ENCODE data around the gene FGF9.

The FGF9 gene

GRCh38 chr13:21689097-21689496, 18.2 kb downstream of the FGF9 start:
- H2AFZ ChIP-seq (ENCODE audit: low read depth, low read length) = no peak overlapping the region
- H3K4me1 ChIP-seq (ENCODE audit: low read length) = peaks cover 7% of the 10 kb centered on the region; the same call in 1 of the 2 replicates
- H3K4me3 ChIP-seq (ENCODE audit: low read length) = no peak overlapping the region
- no peak overlapping the region for H3K9ac ChIP-seq (ENCODE audit: low read length)
- peaks cover 8% of the 10 kb centered on the region; the same call in 1 of the 2 replicates for H3K27me3 ChIP-seq (ENCODE audit: low read depth, low read length)
- H3K79me2 ChIP-seq (ENCODE audit: low read length) = no peaks in the 10 kb centered on the region
- H3K36me3 ChIP-seq (replicated peaks; ENCODE audit: low read depth, low read length) = no peaks in the 10 kb centered on the region
- TF ChIP-seq CTCF (IDR thresholded peaks at IDR 0.05; ENCODE audit: low read depth, low read length) (no peak), EZH2phosphoT487 (IDR thresholded peaks at IDR 0.05; ENCODE audit: low read depth) (no peak)
- H3K27ac ChIP-seq (ENCODE audit: low read length) = no peak overlapping the region
- no peaks in the 10 kb centered on the region for H3K9me3 ChIP-seq (ENCODE audit: insufficient read depth, low read length)
- H3K4me2 ChIP-seq (ENCODE audit: low read length) = no peak overlapping the region
- H4K20me1 ChIP-seq (ENCODE audit: insufficient read depth, low read length) = no peaks in the 10 kb centered on the region

GRCh38 chr13:21690955-21691354, 20.1 kb downstream of the FGF9 start:
- Histone ChIP-seq H3K4me1 (ENCODE audit: low read length) (peaks cover 7% of the 10 kb centered on the region; the same call in 1 of the 2 replicates), H4K20me1 (ENCODE audit: insufficient read depth, low read length) (no peaks in the 10 kb centered on the region), H3K4me3 (ENCODE audit: low read length) (no peak overlapping the region), H3K27me3 (ENCODE audit: low read depth, low read length) (no peaks in the 10 kb centered on the region), H2AFZ (ENCODE audit: low read depth, low read length) (no peak overlapping the region), H3K79me2 (ENCODE audit: low read length) (no peaks in the 10 kb centered on the region), H3K36me3 (replicated peaks; ENCODE audit: low read depth, low read length) (no peaks in the 10 kb centered on the region), H3K4me2 (ENCODE audit: low read length) (no peak overlapping the region), H3K27ac (ENCODE audit: low read length) (no peak overlapping the region), H3K9ac (ENCODE audit: low read length) (no peak overlapping the region), H3K9me3 (ENCODE audit: insufficient read depth, low read length) (no peaks in the 10 kb centered on the region)
- no peak for TF ChIP-seq EZH2phosphoT487 (IDR thresholded peaks at IDR 0.05; ENCODE audit: low read depth)
- no peak for TF ChIP-seq CTCF (IDR thresholded peaks at IDR 0.05; ENCODE audit: low read depth, low read length)

GRCh38 chr13:21691500-21691899, 20.6 kb downstream of the FGF9 start:
- Histone ChIP-seq H3K27me3 (ENCODE audit: low read depth, low read length) (no peaks in the 10 kb centered on the region), H3K4me3 (ENCODE audit: low read length) (no peak overlapping the region), H3K27ac (ENCODE audit: low read length) (no peak overlapping the region), H3K4me2 (ENCODE audit: low read length) (no peak overlapping the region), H2AFZ (ENCODE audit: low read depth, low read length) (no peak overlapping the region), H3K4me1 (ENCODE audit: low read length) (peaks cover 6% of the 10 kb centered on the region; the same call in 1 of the 2 replicates), H3K9ac (ENCODE audit: low read length) (no peak overlapping the region), H3K9me3 (ENCODE audit: insufficient read depth, low read length) (no peaks in the 10 kb centered on the region), H4K20me1 (ENCODE audit: insufficient read depth, low read length) (no peaks in the 10 kb centered on the region), H3K79me2 (ENCODE audit: low read length) (no peaks in the 10 kb centered on the region), H3K36me3 (replicated peaks; ENCODE audit: low read depth, low read length) (no peaks in the 10 kb centered on the region)
- TF ChIP-seq EZH2phosphoT487 (IDR thresholded peaks at IDR 0.05; ENCODE audit: low read depth) (no peak), CTCF (IDR thresholded peaks at IDR 0.05; ENCODE audit: low read depth, low read length) (no peak)

GRCh38 chr13:21691928-21692327, 21.1 kb downstream of the FGF9 start:
- H3K9ac ChIP-seq (ENCODE audit: low read length) = no peak overlapping the region
- H2AFZ ChIP-seq (ENCODE audit: low read depth, low read length) = no peak overlapping the region
- H3K27me3 ChIP-seq (ENCODE audit: low read depth, low read length) = no peaks in the 10 kb centered on the region
- no peaks in the 10 kb centered on the region for H4K20me1 ChIP-seq (ENCODE audit: insufficient read depth, low read length)
- H3K9me3 ChIP-seq (ENCODE audit: insufficient read depth, low read length) = no peaks in the 10 kb centered on the region; the same call in 1 of the 2 replicates
- H3K79me2 ChIP-seq (ENCODE audit: low read length) = no peaks in the 10 kb centered on the region
- H3K27ac ChIP-seq (ENCODE audit: low read length) = no peak overlapping the region
- no peaks in the 10 kb centered on the region for H3K36me3 ChIP-seq (replicated peaks; ENCODE audit: low read depth, low read length)
- no peak overlapping the region for H3K4me2 ChIP-seq (ENCODE audit: low read length)
- TF ChIP-seq CTCF (IDR thresholded peaks at IDR 0.05; ENCODE audit: low read depth, low read length) (no peak), EZH2phosphoT487 (IDR thresholded peaks at IDR 0.05; ENCODE audit: low read depth) (no peak)
- H3K4me1 ChIP-seq (ENCODE audit: low read length) = peaks cover 2% of the 10 kb centered on the region; the same call in 1 of the 2 replicates
- no peak overlapping the region for H3K4me3 ChIP-seq (ENCODE audit: low read length)

Measured in OCI-LY3 (cell line).